GM18873 (cell line): ENCODE results near the gene ZFR2.
A peak's percentile ranks its signal among the peaks of the same experiment; 100 is the strongest.
"Not testable (repeated sequence)": the region's sequence is repeated elsewhere in the genome, so short reads cannot be mapped to it uniquely, and the experiment has no call there.

Experiments
- ATAC-seq: cut with Tn5 transposase; IDR thresholded peaks from one replicate; pipeline ENCODE4 v1.9.1; 2021; ENCODE audit warnings: mild to moderate bottlenecking, moderate library complexity, moderate number of reproducible peaks; ENCODE audit not compliant: unreplicated experiment, low FRiP score

Gene ZFR2

DNA sequence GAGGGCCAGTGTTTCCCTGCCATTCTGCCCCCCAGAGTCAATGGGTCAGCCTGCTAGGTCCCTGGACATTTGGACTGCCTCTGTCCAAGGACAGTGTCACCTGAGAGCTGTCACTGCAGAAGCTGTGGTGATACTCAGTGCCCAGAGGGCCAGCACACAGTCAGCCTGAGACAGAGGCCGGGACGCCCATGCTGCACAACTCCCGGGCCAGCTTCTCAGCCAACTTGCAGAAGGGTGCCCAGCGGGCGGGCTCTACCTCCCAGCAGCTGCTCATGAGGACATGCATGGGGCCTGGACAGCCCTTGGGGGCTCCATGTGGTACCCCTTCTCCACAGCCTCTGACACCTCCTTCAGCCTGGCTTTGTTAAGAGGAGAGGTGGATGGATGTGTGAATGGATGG, 93.0 kb downstream of the ZFR2 start:
- no peak for ATAC-seq

DNA sequence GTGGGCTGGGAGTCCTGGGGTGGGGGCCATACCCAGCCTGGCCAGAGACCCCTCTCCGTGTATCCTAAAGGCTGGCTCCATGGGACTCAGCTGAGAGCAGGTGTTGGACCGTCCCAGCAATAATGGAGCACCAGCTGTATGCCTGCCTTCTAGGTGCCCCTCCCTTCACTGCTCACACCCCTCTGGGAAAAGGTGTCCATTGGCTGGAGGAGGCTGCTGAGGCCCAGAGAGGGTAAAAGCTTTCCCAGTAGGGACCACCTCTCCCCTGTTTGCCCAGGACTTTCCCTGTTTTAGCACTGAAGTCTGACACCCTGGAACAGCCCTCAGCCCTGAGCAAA, 93.5 kb downstream of the ZFR2 start:
- ATAC-seq, result no peak

DNA sequence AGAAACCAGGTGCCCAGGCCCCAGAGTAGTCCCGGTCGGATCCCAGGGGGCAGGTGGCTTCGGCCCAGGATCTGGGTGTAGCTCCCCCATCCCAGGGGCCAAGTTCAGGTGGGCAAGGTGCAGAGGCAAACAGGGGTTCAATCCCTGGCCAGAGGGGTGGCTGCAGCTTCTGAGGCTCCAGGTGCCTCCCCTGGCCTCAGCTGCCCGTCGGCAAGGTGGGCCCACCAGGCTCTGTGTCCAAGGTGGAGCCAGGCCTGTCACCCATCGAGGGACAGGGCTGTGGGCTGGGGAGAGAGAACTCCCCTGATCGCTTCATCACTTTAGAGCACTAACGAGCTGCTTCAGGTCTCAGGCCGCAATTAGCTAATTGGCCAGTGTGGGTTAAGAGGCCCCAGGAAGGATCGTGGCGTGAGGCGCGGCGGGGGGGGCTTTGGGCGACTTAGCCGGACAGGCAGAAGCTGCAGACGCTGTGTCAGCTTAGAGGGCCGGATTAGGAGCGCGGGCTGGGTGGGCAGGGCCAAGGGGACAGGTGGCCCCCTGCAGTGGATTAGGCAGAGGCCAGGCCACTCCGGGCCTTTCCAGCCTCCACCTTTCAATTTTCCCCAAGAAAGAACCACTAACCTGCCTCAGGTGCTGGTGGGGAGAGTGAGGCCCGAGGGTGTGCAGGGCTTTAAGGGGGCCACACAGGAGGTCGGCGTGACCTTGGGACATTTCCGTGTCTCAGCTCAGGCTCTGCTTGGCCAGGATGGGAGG, 94.0 kb downstream of the ZFR2 start:
- no peak for ATAC-seq

DNA sequence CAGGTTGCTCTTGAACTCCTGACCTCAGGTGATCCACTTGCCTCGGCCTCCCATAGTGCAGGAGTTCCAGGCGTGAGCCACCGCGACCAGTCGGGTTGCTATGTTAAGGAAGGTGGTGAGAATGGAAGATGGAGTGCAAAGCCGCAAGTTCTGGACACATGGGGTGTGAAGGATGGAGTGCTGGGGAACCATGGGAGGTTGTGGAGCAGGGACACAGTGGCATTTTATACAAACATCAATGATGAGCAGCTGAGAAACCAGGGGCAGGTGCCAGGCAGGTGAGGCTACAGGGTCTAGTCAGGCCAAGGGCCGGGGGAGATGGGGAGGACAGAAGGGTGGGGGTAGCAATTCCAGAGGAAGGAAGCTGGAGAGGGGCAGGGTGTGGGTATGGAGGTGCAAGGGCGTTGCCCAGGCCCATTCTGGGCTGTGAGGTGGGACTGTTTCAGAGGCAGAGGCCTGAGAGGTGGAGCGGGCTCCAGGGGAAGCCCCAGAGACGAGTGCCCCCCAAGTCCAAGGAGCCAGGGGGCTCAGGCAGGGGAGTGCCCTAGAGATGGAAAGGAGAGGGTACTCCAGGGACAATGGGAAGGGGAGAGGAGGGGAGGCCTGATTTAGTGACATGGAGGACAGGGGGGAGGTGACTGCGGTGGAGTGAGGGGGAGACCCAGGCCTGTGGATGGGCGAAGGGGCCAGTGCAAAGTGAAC, 94.9 kb downstream of the ZFR2 start:
- ATAC-seq, result no peak

DNA sequence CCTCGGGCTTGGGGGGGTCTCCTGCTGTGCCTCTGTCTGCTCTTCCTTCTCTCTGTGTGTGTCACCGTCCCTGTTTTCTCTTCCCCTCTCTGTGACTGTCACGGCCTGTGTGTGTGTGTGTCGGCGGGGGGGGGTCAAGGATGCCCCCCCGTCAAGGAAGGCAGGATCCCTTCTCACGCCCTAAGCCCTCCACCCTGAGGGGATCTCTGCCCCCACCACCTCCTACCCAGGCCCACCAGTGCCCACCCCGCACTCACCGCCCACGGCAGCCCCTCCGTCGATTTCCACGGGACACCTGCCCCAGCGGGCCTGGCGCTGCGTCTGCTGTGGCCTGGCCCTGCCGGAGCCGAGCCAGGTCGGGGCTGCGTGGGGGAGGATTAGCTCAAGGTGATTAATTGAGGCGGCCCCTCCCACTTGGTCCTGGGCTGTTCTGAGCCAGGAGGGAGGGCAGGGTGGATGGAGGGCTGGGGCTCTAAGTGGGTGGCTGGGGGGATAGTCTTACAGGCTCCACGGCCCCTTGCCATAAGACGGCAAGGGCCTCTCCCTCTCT, 96.9 kb downstream of the ZFR2 start, which contains the start of gene RAX2:
TSS of gene RAX2 (minus strand) at position 323 of the 550 bp plus-strand sequence. CDS start 486 bp downstream, outside the sequence.
- no peak for ATAC-seq

DNA sequence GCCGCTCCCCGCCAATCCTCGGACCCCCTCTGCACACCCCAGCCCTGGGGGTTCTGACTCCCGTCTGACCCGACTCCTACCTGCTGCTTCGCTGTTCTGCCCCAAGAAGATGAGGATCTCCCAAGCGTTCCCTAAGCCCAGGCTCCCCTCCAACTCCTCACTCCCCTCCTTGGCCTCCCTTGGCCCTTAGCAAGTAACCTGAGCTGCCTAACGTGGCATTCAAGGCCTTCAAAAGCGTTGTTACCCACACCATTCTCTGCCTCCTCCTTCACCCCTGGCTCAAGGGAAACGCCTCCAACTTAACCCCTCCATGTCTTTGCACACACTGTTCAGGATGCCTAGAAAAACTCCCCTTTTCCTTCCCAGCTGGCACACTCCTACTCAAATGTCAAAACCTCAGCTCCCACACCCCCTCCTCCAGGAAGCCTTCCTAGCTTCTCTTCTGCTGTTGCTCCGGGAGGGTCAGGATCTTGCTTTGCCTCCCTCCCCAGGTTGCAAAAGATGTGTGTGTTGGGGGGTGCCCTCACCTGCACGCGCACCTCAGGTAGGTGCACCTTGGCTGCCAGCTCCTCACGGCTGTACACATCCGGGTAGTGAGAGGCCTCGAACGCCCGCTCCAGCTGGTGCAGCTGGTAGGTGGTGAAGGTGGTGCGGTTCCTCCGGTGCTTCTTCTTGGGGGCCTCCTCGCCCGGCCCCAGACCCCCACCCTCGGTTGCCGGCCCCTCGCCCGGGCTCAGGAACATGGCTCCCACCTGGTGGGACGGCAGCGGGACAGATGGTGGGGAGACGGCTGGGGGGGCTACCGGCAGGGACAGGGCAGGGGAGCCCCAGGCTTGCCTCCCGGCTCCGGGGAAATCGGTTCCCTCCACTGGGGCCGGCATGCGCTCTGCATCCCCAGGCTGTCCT, 97.6 kb downstream of the ZFR2 start:
- no peak for ATAC-seq

DNA sequence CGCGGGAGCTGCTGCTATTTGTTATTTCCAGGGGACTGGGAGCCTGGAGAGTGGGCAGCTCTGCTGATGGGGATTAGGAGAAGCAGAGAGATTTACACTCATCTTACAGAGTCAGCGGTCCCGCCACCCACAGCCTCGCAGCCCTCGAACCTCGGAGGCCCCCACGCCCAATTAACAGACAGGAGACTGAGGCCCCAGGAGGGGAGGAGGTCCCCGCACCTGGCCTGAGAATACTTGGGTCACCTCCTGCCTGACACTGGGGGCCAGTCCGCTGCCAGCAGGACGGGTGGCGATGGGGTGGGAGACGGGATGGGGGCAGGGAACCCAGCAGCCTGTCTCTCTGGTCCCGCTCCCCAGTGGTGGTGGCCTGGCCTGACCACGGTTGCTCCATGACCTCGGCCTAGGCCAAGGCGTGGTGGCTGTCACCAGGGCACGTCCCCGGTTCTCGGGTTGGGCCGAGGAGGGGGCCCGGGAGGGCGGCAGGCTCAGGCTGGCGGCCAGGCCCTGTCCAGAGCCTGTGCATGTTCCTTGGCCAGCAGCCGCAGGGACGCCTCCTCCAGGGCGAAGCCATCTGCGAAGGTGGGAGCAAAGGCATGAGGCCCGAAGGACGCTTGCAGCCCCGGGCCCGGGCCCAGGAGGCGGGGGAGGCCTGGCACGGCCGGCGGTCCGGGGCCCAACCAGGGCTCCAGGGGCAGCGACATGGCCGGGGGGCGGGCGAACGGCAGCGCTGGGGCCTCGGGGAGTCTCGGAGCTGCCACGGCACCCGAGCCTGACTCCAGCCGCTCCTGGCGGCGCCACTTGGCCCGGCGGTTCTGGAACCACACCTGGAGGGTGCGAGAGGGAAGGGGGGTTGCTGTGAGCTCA, 98.5 kb downstream of the ZFR2 start:
- no peak for ATAC-seq

DNA sequence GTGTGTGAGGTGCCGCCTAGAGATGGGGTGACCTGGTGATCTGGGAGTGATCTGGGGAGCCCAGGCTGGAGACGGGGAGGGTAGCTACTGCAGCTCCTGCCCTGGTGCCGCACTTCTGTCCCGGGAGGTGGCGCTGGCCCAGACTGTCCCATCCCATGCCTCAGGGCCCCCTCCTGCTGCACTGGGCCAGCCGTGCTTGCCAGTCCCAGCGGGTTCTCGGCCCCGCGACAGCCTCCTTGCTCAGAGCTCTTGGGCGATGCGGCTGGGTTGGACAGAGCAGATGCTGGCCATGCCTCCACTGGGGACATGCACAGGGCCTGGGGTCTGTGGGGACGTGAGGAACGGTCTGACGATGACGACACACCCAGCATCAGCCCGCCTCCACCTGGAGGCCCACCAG, 99.3 kb downstream of the ZFR2 start:
- no peak for ATAC-seq

DNA sequence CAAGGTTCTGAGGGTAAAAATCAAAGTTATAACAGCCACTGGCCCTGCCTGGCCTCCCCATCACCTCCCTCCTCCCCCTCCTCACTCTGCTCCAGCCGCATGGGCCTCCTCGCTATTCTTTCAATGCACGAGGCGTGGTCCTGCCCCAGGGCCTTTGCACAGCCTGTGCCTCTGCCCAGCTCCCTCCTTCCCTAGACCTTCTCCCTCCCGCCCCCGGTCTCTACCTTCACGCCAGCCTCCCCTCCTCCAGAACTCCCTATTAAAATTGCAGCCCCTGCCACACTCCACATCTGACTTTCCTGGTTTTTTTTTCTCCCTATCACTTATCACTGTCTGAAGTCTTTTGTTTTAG, 100.1 kb downstream of the ZFR2 start:
- no peak for ATAC-seq

DNA sequence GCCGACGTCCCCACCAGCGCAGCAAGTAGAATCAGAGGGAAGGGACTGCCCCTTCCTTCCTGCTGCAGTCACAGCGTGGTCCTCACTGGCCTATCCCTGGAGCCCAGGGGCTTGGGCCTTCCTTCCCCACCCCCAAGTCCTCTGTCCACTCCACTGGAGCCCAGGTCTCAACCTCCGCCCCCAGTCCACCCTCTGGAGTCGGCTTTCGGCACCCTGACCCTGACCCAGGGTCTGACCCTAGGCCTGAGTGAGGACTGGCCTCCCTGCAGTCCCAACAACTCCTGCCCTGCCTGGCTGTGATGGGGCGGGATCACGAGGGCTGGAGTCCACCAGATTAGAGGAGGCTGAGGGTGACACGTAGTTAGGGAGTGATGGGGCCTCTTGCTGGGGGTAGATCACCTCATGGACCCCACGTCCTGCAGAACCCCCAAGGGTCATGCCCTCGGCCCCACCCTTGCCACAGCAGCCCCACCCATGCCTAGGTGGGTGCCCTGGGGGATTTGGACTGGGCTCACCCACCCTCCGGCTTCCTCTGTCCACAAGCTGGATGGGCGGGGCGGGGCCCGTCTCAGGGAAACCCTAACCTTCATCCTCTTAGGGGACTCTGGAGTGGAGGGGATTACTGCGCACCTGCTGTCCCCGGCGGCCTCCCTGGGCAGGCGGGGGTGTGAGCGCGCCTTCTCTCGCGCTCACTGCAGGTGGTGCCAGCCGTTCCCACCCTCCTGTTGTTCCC, 100.7 kb downstream of the ZFR2 start:
- ATAC-seq, result no peak

DNA sequence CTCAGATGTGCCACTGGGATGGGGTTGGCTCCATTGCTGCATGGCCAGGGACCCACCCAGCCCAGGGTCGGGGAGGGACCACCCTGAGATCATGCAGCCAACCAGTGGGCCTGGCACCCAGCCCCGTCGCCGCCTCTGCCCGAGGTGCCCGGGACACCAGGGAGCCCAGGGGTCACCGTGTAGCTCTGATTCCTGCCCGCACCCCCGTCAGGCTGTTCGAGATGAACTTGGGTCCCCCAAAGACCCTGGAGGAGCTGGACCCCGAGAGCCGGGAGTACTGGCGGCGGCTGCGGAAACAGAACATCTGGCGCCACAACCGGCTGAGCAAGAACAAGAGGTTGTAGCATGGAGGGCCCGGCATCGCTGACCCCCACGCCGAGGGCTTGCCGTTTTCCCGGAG, 101.8 kb downstream of the ZFR2 start:
- no peak for ATAC-seq

DNA sequence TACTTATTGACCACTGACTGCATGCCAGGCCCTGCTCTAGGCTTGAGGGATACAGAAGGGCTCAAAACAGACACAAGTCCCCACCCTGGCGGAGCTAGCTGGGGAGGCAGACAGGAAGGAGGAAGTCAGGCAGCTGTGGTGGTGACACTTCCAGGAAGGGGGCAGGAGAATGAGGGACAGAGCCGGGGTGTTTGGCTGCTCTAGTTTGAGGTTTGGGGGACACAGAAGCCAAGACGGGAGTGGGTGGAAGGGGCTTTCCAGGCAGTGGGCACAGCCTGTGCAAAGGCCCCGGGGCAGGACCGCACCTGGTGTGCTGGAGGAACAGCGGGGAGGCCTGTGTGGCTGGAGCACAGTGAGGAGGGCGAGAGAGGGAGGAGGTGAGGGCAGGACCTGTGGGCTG, 102.3 kb downstream of the ZFR2 start:
- ATAC-seq, result no peak

DNA sequence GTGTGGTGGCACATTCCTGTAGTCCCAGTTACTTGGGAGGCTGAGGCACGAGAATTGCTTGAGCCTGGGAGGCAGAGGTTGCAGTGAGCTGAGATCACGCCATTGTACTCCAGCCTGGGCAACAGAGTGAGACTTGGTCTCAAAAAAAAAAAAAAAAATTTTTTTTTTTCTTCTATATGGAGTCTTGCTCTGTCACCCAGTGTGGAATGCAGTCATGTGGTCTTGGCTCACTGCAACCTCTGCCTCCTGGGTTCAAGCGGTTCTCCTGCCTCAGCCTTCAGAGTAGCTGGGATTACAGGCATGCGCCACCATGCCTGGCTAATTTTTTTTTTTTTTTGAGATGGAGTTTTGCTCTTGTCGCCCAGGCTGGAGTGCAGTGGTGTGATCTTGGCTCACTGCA, 103.1 kb downstream of the ZFR2 start:
- ATAC-seq, result not testable (repeated sequence)

DNA sequence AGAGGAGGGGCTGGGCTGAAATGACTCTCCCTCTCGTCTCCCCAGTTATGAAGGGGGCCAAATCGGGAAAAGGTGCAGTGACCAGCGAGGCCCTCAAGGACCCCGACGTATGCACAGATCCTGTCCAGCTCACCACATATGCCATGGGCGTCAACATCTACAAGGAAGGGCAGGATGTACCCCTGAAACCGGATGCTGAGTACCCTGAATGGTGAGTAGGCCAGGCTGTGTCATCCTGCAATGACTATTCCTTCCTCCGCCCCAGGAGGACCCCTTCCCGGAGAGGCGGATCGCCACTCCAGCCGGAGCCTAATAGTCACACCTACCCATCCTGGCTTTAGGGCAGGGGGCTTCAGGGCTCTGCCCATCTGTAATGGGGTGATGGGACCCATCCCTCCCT, 103.7 kb downstream of the ZFR2 start:
- no peak for ATAC-seq

DNA sequence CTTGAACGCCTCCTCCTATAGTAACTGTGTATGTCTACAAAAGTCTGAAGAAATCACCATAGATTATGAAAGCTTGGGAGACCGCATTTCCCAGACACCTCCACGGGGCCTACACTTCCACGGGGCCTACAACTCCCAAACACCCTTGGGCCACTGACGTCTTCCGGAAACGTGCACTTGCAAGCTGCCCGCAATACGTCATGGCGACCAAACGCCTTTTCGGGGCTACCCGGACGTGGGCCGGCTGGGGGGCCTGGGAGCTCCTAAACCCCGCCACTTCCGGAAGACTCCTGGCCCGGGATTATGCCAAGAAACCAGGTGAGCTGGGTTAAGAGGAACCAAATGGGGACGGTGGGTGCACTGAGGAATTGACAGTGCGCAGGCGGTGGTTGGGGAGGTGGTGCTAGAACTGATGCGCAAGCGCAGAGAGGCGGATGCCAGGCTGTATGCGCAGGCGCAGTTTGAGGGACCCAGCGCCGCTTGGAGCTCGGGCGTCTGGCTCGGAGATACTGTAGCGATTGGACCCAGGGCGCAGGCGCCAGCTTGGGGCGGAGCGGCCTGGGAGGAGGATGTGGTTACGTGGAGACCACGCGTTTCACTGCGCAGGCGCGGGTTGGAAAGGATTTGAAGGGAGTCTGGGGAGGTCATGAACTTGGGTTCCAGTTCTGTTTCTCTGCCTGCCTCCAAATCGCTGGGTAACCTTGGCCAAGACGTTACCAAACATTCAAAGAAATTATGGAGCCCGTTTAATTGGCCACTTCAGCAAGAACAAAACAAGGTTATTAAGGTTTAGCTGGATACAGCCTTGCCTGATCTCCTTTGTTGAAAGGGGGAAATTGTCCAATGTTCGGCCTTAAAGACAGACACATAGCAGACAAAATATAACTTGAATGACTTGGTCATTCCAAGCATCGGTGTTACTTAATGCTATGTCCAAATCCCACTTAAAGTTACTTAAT, 106.1 kb downstream of the ZFR2 start, which contains the start of gene MRPL54:
TSS of gene MRPL54 (plus strand) at position 182 of the 959 bp plus-strand sequence. CDS start at position 201, 19 bp downstream.
- peak; percentile 68 for ATAC-seq

DNA sequence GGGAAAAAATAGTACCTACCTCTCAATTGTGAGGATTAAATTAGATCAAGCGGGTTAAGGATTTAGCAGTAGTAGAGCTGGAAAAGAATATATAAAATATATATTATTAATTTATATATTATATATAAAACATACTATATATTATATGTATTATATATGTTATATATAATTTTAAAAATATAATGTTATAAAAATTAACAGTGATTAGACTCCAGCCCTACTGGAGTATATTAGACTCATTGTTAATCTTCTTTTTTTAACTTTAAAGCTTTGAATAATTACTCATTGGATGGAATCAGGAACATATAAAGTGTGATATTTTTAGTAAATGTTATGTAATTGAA, 106.7 kb downstream of the ZFR2 start:
- ATAC-seq, result no peak

DNA sequence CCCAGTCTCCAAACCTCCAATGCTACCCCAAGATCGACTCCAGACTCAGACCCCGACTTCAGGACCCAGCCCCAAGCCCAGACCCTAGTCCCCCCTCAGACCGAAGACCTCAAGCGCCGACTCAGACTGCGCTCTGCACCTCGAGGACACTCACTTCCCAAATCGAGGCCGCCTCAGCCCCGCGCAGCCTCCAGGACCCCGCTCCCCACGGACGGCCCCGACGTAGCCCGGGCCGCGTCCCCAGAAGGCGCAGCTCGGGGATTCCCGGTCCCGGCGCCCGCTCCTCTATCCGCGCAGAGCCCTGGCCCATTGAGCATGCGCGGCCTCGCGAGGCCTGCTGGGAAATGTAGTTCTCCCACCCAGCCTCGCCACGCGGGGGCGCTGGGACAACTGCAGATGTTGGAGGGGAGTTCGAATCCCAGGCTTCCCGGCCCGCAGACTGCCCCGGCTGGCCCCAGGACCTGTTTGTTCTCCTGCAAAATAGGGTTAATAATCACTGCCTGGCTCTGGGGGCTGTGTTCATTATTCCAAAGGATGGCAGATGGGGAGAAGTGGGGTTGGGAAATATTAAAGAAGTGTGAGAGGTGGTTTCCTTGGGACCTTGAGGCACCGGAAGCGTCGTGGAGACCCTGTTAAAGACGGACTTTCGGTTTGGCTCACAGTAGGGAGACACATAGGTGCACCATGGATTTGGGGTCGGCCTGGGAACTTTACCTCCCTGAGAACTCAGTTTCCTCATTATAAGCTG, 107.3 kb downstream of the ZFR2 start, which contains the start of gene APBA3:
TSS of gene APBA3 (minus strand) at position 311 of the 748 bp plus-strand sequence. CDS start 1,428 bp downstream, outside the sequence.
- peak; percentile 34 for ATAC-seq
